ENCODE data around the gene ELK4. TPM values are rescaled to one million over a fixed set of nuclear protein-coding genes. Genes with fewer than 3 reads are reported as not detected.

ELK4 gene
- polyA plus RNA-seq, 3 donors, result 1.4 to 9.0 (median 2.6) TPM

- TF ChIP-seq CTCF (IDR thresholded peaks at IDR 0.05), result no peak
- no peaks in the 10 kb centered on the region for H3K36me3 ChIP-seq (replicated peaks in 1 of 2; ENCODE audit: control insufficient read depth in 1 of 2, insufficient read depth in 2 of 2, low read length in 2 of 2)
- H3K4me1 Mint-ChIP-seq, result peaks cover 24% of the 10 kb centered on the region
These were observed 48.5 kb upstream of the ELK4 start, which contains the start of gene SLC45A3 for GRCh38 chr1:205680073-205680851. TSS of gene SLC45A3 (minus strand) at chr1:205680509. CDS start at chr1:205664656, 15,853 bp downstream.

GRCh38 chr1:205678286-205679111 is 46.7 kb upstream of the ELK4 start:
- H3K9me3 ChIP-seq (replicated peaks in 1 of 2; ENCODE audit: control insufficient read depth in 1 of 2, insufficient read depth in 1 of 2, low read length in 2 of 2), result peaks cover 0 to 6% of the 10 kb centered on the region in 2 donors
- H4K20me1 ChIP-seq (ENCODE audit: insufficient read depth, low read length), result no peaks in the 10 kb centered on the region
- no peaks in the 10 kb centered on the region for H3K79me2 ChIP-seq (ENCODE audit: insufficient read depth, low read length)
- WGBS (ENCODE audit: insufficient coverage), result 46% methylated on average over 4 of the region's 10 CpGs
- peaks cover 28 to 36% (median 33%) of the 10 kb centered on the region in 3 donors for H3K27me3 Mint-ChIP-seq (ENCODE audit: low read depth in 3 of 3)
- H3K36me3 ChIP-seq (replicated peaks in 1 of 2; ENCODE audit: control insufficient read depth in 1 of 2, insufficient read depth in 2 of 2, low read length in 2 of 2), result no peaks in the 10 kb centered on the region
- H2AFZ ChIP-seq (ENCODE audit: insufficient read depth, low read depth, low read length, poor library complexity, severe bottlenecking), result no peak overlapping the region
- H3K9ac ChIP-seq (ENCODE audit: insufficient read depth, low read length, poor library complexity, severe bottlenecking), result no peak overlapping the region
- no peak for TF ChIP-seq CTCF (IDR thresholded peaks at IDR 0.05)
- no peak overlapping the region for H3K4me3 ChIP-seq (replicated peaks in 1 of 3; ENCODE audit: low read depth in 2 of 3, low read length in 3 of 3)
- intact Hi-C loops (cut with micrococcal nuclease), result no loop called here
- no peak overlapping the region for H3K4me2 ChIP-seq (replicated peaks; ENCODE audit: extremely low read depth, low read length, poor library complexity, severe bottlenecking)
- H3K27ac ChIP-seq (ENCODE audit: low read depth in 1 of 2, low read length in 2 of 2), result no peak overlapping the region
- H3K4me1 Mint-ChIP-seq, result peaks cover 27% of the 10 kb centered on the region
- H3K9me3 Mint-ChIP-seq, result peaks cover 0 to 11% (median 1%) of the 10 kb centered on the region in 7 donors
- H3K4me3 Mint-ChIP-seq, result peak overlapping the region in 1 of 2 donors; percentile 87
- peaks cover 0 to 7% of the 10 kb centered on the region in 2 donors for H3K36me3 Mint-ChIP-seq
- peaks cover 7 to 26% of the 10 kb centered on the region in 2 donors for H3K27me3 ChIP-seq (ENCODE audit: control insufficient read depth in 2 of 2, insufficient read depth in 2 of 2, low read length in 2 of 2)
- peak overlapping the region in 1 of 7 donors; percentile 62 for H3K27ac Mint-ChIP-seq
- peaks cover 19 to 30% of the 10 kb centered on the region in 2 donors for H3K4me1 ChIP-seq (ENCODE audit: control insufficient read depth in 1 of 2, insufficient read depth in 2 of 2, low read length in 2 of 2)
- DNase-seq, result no peak

More at GRCh38 chr1:205680073-205680851, 48.5 kb upstream of the ELK4 start, which contains the start of gene SLC45A3:
- peak within 1 kb of the TSS; percentile 86 for H3K4me2 ChIP-seq (replicated peaks; ENCODE audit: extremely low read depth, low read length, poor library complexity, severe bottlenecking)
- H4K20me1 ChIP-seq (ENCODE audit: insufficient read depth, low read length), result no peaks in the 10 kb centered on the region
- H3K27me3 ChIP-seq (ENCODE audit: control insufficient read depth in 2 of 2, insufficient read depth in 2 of 2, low read length in 2 of 2), result peaks cover 7 to 26% of the 10 kb centered on the region in 2 donors
- H2AFZ ChIP-seq (ENCODE audit: insufficient read depth, low read depth, low read length, poor library complexity, severe bottlenecking), result peak within 1 kb of the TSS; percentile 68
- peaks cover 0 to 7% of the 10 kb centered on the region in 2 donors for H3K36me3 Mint-ChIP-seq
- peak within 1 kb of the TSS; percentile 8 to 74 (median 50) for H3K4me3 ChIP-seq (replicated peaks in 1 of 3; ENCODE audit: low read depth in 2 of 3, low read length in 3 of 3)
- H3K9me3 ChIP-seq (replicated peaks in 1 of 2; ENCODE audit: control insufficient read depth in 1 of 2, insufficient read depth in 1 of 2, low read length in 2 of 2), result peaks cover 0 to 6% of the 10 kb centered on the region in 2 donors
- no peak within 1 kb of the TSS for H3K27ac ChIP-seq (ENCODE audit: low read depth in 1 of 2, low read length in 2 of 2)
- H3K4me3 Mint-ChIP-seq, result peak within 1 kb of the TSS; percentile 81 to 87
- intact Hi-C loops (cut with micrococcal nuclease), result no loop called here
- H3K27me3 Mint-ChIP-seq (ENCODE audit: low read depth in 3 of 3), result peaks cover 24 to 35% (median 35%) of the 10 kb centered on the region in 3 donors
- H3K9me3 Mint-ChIP-seq, result peaks cover 0 to 11% (median 1%) of the 10 kb centered on the region in 7 donors
- peak within 1 kb of the TSS; percentile 51 for H3K9ac ChIP-seq (ENCODE audit: insufficient read depth, low read length, poor library complexity, severe bottlenecking)
- DNase-seq, result no peak
- WGBS (ENCODE audit: insufficient coverage), result 0% methylated on average over 46 of the region's 86 CpGs
- no peaks in the 10 kb centered on the region for H3K79me2 ChIP-seq (ENCODE audit: insufficient read depth, low read length)
- H3K4me1 ChIP-seq (ENCODE audit: control insufficient read depth in 1 of 2, insufficient read depth in 2 of 2, low read length in 2 of 2), result peaks cover 19 to 30% of the 10 kb centered on the region in 2 donors
- peak within 1 kb of the TSS in 4 of 7 donors; percentile 44 to 74 (median 57) for H3K27ac Mint-ChIP-seq

All from CD14-positive monocyte (primary cell).